NCI-H510A treated with DMSO at 0.1 percent for 48 hours (cell line): ENCODE measurements around the gene TENM3.

Experiments
- DNase-seq: peaks from one replicate; lab custom pipeline; 2025; lab: John Stamatoyannopoulos, UW

TENM3 gene

GRCh38 chr4:182254026-182254780 is 11.0 kb downstream of the TENM3 start:
- DNase-seq: no peak

- DNase-seq: no peak
These were observed 12.4 kb downstream of the TENM3 start for GRCh38 chr4:182255441-182256190.

- no peak for DNase-seq
These were observed 13.8 kb downstream of the TENM3 start for GRCh38 chr4:182257016-182257415.

- no peak for DNase-seq
These were observed 14.3 kb downstream of the TENM3 start for GRCh38 chr4:182257503-182257902.

- no peak for DNase-seq
These were observed 15.3 kb downstream of the TENM3 start for GRCh38 chr4:182258441-182259000.

- no peak for DNase-seq
These were observed 18.5 kb downstream of the TENM3 start for GRCh38 chr4:182261651-182262223.

GRCh38 chr4:182263562-182263961 is 20.4 kb downstream of the TENM3 start:
- no peak for DNase-seq

GRCh38 chr4:182264139-182264752 is 21.0 kb downstream of the TENM3 start:
- no peak for DNase-seq

- no peak for DNase-seq
These were observed 22.7 kb downstream of the TENM3 start for GRCh38 chr4:182265881-182266280.

GRCh38 chr4:182267048-182267447 is 23.8 kb downstream of the TENM3 start:
- DNase-seq: no peak

GRCh38 chr4:182268966-182269365 is 25.8 kb downstream of the TENM3 start:
- no peak for DNase-seq

GRCh38 chr4:182271731-182272130 is 28.5 kb downstream of the TENM3 start:
- DNase-seq: no peak

GRCh38 chr4:182272151-182272550 is 28.9 kb downstream of the TENM3 start:
- DNase-seq: no peak

GRCh38 chr4:182273191-182273935 is 30.2 kb downstream of the TENM3 start:
- no peak for DNase-seq

- no peak for DNase-seq
These were observed 33.3 kb downstream of the TENM3 start for GRCh38 chr4:182276210-182277109.

- no peak for DNase-seq
These were observed 34.2 kb downstream of the TENM3 start for GRCh38 chr4:182277377-182277776.

GRCh38 chr4:182278729-182279128 is 35.5 kb downstream of the TENM3 start:
- DNase-seq: no peak

GRCh38 chr4:182280436-182281111 is 37.4 kb downstream of the TENM3 start:
- DNase-seq: no peak

GRCh38 chr4:182286035-182286434 is 42.8 kb downstream of the TENM3 start:
- no peak for DNase-seq

GRCh38 chr4:182286931-182287330 is 43.7 kb downstream of the TENM3 start:
- no peak for DNase-seq
